Measurements from ENCODE around the gene FAIM2.

Gene FAIM2

DNA sequence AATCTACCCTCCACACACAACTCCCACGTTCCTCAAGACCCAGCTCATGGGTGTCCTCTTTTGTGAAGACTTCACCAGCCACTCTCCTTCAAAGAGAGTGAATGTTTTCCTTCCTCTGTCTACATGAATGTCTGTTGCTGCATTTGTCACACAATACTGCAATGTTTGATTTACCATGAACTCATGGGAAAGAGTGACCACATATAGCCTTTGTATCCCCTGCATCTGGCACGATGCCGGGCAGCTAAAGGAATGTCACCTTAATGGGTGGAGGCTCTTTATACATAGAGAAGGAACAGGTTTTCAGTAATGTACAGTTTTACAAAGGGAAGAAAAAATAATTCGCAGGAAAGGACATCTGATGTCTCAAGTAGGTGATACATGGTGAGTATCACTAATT lies 48.7 kb downstream of the FAIM2 start:
- no peak for DNase-seq

GRCh38 chr12:49853671-49854070 lies 50.0 kb downstream of the FAIM2 start:
- DNase-seq = no peak

DNA sequence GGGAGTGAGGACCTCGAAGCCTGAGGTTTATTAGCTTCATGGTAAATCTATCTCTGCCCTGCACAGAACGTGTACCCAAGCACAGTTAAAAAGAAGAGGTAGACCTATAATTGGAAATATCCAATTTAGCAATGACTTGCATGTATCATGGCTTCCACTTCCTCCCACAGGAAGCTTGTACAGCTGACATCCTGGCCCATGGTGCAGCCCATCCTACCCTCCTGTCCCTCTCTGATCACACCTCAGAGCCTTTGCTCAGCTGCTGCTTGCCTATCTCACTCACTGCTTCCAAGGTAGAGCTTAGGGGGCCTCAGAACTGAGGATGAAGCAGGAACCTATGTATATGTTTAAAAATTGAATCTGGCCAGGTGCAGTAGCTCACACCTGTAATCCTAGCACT lies 56.5 kb downstream of the FAIM2 start:
- no peak for DNase-seq

DNA sequence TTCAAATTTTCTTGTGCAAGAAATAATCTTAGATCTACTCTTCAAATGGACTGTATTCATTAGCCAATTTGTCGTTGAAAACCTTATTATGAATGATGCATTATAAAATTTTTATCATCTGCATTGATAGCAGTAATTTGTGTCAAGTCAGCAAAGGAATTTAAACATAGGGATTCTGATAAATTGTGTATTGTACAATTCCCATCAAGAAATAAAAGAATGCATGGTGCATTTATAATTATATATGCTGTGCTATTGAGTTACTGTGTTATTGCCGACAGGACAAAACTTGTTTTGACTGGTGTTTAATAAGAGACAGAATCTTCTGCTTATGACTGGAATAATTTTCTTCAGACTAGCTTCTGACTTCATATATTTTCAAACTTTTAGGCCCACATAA lies 57.7 kb downstream of the FAIM2 start:
- DNase-seq = no peak

- DNase-seq = no peak
Observed at GRCh38 chr12:49843876-49844437, 59.7 kb downstream of the FAIM2 start.

DNA sequence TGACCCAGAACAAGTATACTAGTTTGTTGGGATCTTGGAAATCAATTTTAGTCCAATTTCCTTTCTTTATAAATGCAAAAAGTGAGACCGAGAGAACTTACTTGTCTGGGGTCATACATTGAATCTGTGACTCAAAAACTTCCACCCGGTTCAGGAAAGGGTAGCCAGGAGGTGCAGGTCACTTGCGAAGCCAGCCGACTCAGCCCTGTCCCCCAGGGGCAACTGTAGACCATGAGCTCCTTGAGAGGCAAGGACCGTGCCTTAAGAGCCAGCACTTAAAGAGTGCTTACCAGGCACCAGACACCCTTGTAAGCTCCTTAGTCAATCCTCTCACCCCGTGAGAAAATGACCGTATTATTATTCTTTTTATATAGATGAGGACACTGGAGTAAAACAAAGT lies 60.3 kb downstream of the FAIM2 start:
- no peak for DNase-seq

DNA sequence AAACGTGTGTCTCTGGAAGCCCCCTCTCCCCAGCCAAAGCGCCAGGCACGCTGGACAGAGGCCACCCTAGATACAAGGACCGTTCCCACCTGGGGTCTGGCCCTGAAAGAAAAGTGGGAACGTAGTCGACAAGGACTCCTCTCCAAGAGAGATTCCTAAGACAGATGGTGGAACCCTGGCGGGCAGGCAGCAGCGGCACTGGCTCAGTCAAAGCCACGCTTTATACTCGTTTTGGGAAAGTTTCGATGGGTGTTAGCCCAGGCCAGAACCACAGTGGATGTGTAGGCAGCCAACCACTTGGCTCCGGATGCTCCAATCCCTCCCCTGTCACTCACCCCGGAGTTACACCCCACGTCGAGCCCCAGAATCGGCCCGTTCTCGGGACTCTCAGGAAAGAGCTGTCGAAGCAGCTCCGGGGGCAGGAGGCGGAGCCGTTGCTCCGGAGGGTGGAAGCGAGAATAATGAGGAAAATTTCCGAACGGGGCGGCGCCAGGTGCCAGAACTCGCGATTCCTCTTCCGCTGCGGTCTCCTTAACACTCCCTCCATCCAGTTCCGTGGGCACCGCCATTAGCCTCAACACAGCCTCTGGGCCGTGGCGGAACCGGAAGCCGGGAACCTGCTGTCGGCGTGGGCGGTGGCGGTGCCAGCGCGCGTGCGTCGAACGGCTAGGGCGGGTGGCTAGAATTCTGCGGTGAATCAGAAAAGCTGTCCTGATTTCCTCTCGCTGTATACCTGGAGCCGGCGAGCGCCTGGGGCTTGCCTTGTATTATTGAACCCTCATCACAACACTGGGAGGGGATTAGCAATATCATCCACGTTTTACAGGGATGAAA lies 61.0 kb downstream of the FAIM2 start, which contains the start of gene BCDIN3D:
BCDIN3D (minus strand) TSS at position 588 of the 834 bp plus-strand sequence; CDS start at position 569, 19 bp downstream.
- DNase-seq = peak; percentile 77 to 83

GRCh38 chr12:49838973-49839633 lies 64.6 kb downstream of the FAIM2 start:
- no peak for DNase-seq

DNA sequence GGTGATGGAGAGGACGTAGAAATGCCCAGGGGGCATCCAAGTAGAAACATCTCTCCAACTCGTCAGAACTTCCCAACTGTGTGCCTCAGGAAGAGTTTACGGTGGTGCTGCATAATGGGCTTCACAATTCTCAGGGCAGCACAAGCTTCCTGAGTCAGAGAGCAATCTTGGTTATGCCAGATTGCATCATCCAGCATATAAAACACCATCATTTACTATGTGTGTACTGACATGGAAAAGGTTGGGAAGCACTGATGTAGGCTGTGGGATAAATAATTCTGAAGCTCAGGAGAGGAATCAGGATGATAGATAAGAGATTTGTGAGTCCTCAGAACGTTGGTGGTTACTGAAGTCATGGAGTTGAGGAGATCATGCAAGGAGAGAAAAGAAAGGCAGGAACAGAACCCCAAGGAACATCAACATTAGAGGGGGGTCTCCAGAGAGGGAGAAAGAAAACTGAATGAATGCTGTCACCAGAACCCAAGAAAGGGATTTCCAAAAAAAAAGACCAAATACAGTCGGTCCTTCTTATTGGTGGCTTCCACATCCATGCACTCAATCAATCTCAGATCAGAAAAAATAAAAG lies 70.8 kb downstream of the FAIM2 start:
- no peak for DNase-seq

- DNase-seq = no peak
Observed at GRCh38 chr12:49831717-49832116, 72.0 kb downstream of the FAIM2 start.

DNA sequence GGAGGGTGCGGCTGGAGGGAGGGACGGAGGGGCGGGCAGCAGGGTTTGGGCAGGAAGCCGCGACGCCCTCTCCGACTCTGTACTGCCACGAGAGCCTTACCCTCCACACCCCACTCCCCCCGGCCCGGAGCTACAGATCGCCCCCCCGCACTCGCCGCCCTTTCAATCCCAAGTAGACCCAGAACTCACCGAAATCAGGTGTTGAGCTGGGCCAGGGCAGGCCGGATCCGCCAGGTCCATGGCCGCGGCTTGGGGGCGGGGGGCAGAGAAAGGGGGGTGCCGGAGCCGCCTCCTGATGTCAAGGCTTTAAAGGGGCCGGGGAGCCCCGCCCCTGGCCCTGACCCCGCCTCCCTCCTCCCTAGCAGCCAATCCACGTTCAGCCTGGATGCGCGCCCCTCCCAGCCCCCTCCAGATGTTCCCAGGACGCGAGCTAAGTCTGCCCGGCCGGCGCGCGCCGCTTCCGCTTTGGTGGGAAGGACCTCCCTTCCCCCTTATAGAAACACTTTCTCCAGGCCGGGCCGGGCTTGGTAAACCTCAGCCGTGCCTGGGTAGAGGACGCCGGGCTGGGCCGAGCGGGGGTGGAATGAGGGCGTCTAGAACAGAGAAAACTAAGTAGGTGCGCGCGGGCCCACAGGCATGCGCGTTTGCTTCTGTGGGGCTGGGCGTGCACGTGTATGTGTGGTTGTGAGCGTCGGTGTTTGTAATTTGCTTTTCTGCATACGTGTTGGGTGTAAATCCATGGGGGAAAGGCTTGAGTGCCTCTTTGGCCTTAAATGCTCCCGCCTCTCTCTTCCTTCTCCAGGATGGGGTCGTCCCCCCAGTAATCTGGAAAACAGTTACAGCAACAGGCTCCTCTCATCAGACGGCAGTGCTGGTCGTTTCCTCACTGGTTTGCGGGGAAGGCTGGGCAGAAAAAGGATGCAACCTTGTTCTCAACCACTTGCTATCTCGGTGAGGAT lies 75.3 kb downstream of the FAIM2 start, which contains the start of gene NCKAP5L:
NCKAP5L (minus strand) TSS at position 281 of the 959 bp plus-strand sequence. CDS start 24,369 bp downstream, outside the sequence.
- DNase-seq = peak; percentile 89 to 94

- DNase-seq = peak in 1 of 2 donors; percentile 72
Observed at GRCh38 chr12:49827401-49828099, 76.2 kb downstream of the FAIM2 start.

- no peak for DNase-seq
Observed at GRCh38 chr12:49827051-49827400, 76.7 kb downstream of the FAIM2 start.

- no peak for DNase-seq
Observed at GRCh38 chr12:49825971-49826421, 77.7 kb downstream of the FAIM2 start.

DNA sequence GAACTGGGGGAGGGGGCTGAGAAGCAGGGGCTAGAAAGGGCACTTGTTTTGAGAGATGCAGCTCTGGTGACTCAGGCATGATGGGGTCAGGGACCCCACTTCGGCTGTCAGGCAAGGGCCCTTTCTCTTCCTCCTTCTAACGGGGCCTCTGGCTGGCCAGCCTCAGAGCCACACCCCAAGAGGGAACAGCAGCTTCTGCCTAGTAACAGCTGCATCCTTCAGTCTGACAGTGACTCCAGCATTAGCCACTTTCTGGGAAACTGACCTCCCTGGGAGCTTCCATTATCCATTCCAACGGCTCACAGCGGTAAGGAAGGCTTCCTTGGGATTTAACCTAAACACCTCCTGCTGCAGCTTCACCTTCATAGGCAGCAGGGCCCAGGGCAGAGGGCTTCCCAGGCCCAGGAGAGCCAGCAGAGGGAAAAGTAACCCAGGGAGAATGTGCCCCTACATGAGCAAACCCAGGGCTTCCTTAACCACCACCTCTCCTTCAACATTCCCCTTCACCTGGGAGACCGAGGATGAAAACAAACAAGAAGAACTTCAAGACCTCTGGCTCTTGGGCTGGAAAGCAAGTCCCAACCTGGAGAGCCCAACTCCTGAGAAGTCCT lies 78.2 kb downstream of the FAIM2 start:
- peak in 1 of 2 donors; percentile 18 for DNase-seq

DNA sequence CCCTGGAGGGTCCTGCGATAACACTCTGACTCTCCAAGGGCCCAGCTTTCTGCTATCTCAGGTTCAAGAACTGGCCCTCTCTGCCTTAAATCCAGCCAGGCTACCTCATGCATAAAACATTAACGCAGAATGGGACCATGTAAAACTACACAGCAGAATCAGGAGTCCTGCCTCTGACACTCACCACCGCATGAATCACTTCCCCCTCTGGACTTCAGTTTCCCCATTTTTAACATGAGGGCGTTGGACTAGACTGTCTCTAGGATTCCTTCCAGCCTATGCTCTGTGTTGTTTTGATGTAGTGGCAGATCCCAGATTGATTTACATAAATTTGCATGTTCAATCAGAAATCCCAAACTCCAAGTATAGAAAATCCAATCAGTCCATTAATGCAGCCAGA lies 78.8 kb downstream of the FAIM2 start:
- peak in 1 of 2 donors; percentile 35 for DNase-seq

DNA sequence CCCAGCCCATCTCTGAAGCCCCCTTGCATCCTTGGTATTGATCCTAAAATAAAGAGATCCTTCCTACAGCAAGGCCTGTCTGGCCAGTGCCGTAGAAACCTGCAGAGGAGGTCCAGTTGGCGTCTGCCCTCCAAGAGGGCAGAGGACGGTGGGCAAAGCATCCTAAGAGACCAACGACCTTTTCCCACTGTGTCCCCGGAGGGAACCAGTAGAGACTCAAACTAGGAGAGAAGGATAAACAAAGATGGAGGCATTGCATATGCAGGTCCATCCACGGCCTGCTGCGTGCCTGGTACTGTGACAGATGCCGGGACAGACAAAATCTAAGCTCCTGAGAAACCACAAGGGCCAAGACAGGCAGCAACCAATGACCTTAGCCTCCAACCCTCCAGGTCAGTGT lies 79.3 kb downstream of the FAIM2 start:
- no peak for DNase-seq

DNA sequence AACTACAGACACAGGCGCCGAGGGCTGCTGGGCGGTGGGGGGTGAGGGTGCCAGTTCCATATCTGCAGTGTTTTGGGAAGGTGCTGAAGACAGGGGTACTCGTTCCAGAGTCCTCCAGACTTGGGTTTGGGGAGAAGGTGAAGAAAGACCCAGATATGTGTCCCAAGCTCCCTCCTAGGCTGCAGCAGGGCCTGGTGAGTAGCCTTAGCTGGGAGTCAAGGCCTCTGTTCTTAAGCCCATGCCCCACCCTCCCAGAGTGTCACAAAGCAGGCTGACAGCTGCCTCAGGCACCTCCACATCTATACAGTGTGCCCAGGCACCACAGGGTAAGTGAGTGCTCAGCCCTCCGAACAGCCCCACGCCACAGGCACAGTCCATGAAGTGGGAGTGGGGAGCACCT lies 79.7 kb downstream of the FAIM2 start:
- no peak for DNase-seq

DNA sequence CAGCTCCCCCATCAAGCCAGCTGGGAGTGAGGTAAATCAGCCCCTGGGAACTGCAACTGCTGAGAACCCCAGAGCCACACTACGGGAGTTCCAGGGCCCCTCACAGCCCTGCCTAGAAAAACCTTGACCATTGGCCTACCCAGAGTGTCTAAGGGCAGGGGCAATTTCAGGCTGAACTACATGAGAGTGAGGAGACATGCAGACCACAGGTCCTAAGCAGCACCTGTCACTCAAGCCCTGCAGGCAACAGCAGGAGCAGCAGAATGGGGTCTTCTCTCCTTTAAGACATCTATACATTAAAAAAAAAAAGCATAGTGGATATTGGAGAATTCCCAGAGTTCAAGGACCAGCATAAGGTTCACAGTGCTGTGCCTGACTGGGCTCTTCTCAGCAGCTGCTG lies 80.3 kb downstream of the FAIM2 start:
- DNase-seq = no peak

- DNase-seq = no peak
Observed at GRCh38 chr12:49821373-49822287, 82.1 kb downstream of the FAIM2 start.

Data from hippocampal formation (tissue), 2 donors.